B cell (primary cell): ENCODE results near the gene SLIT3.

Experiments used
- EZH2 ChIP-seq: IDR thresholded peaks from 2 replicates; pipeline ENCODE4 v1.6.1; 2012; ENCODE audit warnings: borderline replicate concordance, low read depth, mild to moderate bottlenecking, moderate library complexity, low read length; ENCODE audit not compliant: insufficient read depth, poor library complexity, severe bottlenecking
- TF ChIP-seq, protein P1 (sequence below): fragments of 200-600 bp; IDR thresholded peaks from one replicate; pipeline ENCODE4 v1.8.0; 2022; ENCODE audit warnings: antibody characterized with exemption, mild to moderate bottlenecking

DNA sequence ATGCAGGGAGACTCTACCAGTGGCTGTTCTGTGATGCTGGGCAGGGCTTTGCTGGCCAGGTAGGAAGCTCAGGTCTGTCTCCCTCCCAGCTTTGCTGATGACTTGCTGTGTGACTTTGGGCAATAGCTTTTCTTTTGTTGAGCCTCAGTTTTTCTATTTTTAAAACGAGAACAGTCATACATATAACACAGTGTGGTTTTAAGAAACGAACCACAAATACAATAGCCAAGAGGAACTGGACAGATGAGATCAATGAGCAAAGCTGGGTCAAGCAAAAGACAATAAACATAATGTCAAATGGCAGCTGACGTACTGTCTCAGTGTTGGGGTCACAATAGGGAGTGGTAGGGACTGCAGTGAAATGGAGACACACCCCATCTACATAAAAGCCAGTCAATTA, 20.2 kb downstream of the SLIT3 start:
- TF ChIP-seq, protein P1, sequence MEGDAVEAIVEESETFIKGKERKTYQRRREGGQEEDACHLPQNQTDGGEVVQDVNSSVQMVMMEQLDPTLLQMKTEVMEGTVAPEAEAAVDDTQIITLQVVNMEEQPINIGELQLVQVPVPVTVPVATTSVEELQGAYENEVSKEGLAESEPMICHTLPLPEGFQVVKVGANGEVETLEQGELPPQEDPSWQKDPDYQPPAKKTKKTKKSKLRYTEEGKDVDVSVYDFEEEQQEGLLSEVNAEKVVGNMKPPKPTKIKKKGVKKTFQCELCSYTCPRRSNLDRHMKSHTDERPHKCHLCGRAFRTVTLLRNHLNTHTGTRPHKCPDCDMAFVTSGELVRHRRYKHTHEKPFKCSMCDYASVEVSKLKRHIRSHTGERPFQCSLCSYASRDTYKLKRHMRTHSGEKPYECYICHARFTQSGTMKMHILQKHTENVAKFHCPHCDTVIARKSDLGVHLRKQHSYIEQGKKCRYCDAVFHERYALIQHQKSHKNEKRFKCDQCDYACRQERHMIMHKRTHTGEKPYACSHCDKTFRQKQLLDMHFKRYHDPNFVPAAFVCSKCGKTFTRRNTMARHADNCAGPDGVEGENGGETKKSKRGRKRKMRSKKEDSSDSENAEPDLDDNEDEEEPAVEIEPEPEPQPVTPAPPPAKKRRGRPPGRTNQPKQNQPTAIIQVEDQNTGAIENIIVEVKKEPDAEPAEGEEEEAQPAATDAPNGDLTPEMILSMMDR, result no peak
- no peak for TF ChIP-seq EZH2
